Osteocyte (in vitro differentiated cells): ENCODE measurements around the gene KLF11. TPM values are rescaled to one million over a fixed set of nuclear protein-coding genes. Genes with fewer than 3 reads are reported as not detected.

Experiments
- DNase-seq: peaks from one replicate; pipeline ENCODE4 v3.0.0; 2021; ENCODE audit warnings: mixed read lengths; ENCODE audit not compliant: unreplicated experiment; ENCODE audit errors: extremely low spot score
- H3K27ac Mint-ChIP-seq: one replicate; pipeline ENCODE4 v1.8.0; 2021; ENCODE audit warnings: mild to moderate bottlenecking, mixed read lengths; ENCODE audit not compliant: unreplicated experiment
- H3K27me3 Mint-ChIP-seq: one replicate; pipeline ENCODE4 v1.8.0; 2021; ENCODE audit warnings: mixed read lengths; ENCODE audit not compliant: unreplicated experiment
- H3K36me3 Mint-ChIP-seq: one replicate; pipeline ENCODE4 v1.8.0; 2021; ENCODE audit warnings: mixed read lengths; ENCODE audit not compliant: unreplicated experiment
- H3K4me1 Mint-ChIP-seq: one replicate; pipeline ENCODE4 v1.8.0; 2021; ENCODE audit warnings: mixed read lengths; ENCODE audit not compliant: unreplicated experiment
- H3K4me3 Mint-ChIP-seq: one replicate; pipeline ENCODE4 v1.8.0; 2021; ENCODE audit warnings: mild to moderate bottlenecking, moderate library complexity, mixed read lengths; ENCODE audit not compliant: unreplicated experiment
- H3K9me3 Mint-ChIP-seq: one replicate; pipeline ENCODE4 v1.8.0; 2021; ENCODE audit warnings: mixed read lengths; ENCODE audit not compliant: unreplicated experiment
- total RNA-seq: library from RNA; stranded (reverse); gene quantifications from 2 replicates; pipeline ENCODE4 v1.2.1, GENCODE V29; 2021
- TF ChIP-seq, protein P1 (sequence below): fragments of 200-600 bp; sonication (generic); IDR thresholded peaks from 2 replicates; pipeline ENCODE4 v1.5.0; 2021; ENCODE audit warnings: antibody characterized with exemption, mild to moderate bottlenecking, moderate library complexity

The KLF11 gene
- total RNA-seq, 1 donor from 2014 or later, result 17.4 TPM

DNA sequence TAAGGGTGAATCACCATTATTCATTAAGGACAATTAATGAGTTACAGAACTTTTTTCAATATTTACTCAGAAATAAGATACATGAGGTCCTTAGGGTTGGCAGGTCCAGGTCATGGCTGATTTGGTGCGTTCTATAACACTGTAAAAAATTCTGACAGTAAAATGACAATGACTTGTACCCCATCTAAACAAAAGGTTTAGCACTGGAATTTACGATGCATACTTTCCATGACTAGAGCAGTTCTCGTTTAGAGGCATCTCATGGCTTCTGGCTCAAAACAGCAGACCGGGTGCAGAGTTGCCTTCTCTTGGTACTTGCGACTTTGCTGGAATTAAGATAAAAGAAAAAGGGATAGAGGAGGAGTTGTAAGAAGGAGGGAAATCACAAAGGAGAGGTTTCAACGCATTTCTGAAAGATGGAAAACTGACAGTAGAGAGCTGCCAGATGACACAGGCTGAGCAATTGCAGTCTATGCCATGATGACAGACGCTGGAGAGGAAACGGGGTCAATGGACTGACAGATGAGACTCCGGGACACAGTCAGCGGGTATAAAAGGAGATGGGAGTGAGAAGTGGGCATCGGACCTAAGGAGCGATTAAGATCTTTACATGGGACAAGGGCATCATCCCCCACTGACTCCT, 41.0 kb downstream of the KLF11 start:
- Mint-ChIP-seq H3K36me3 (no peaks in the 10 kb centered on the region), H3K4me3 (no peak overlapping the region), H3K9me3 (no peaks in the 10 kb centered on the region), H3K4me1 (peaks cover 25% of the 10 kb centered on the region), H3K27me3 (peaks cover 34% of the 10 kb centered on the region), H3K27ac (no peak overlapping the region)
- DNase-seq, result no peak
- TF ChIP-seq, protein P1, sequence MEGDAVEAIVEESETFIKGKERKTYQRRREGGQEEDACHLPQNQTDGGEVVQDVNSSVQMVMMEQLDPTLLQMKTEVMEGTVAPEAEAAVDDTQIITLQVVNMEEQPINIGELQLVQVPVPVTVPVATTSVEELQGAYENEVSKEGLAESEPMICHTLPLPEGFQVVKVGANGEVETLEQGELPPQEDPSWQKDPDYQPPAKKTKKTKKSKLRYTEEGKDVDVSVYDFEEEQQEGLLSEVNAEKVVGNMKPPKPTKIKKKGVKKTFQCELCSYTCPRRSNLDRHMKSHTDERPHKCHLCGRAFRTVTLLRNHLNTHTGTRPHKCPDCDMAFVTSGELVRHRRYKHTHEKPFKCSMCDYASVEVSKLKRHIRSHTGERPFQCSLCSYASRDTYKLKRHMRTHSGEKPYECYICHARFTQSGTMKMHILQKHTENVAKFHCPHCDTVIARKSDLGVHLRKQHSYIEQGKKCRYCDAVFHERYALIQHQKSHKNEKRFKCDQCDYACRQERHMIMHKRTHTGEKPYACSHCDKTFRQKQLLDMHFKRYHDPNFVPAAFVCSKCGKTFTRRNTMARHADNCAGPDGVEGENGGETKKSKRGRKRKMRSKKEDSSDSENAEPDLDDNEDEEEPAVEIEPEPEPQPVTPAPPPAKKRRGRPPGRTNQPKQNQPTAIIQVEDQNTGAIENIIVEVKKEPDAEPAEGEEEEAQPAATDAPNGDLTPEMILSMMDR, result no peak

DNA sequence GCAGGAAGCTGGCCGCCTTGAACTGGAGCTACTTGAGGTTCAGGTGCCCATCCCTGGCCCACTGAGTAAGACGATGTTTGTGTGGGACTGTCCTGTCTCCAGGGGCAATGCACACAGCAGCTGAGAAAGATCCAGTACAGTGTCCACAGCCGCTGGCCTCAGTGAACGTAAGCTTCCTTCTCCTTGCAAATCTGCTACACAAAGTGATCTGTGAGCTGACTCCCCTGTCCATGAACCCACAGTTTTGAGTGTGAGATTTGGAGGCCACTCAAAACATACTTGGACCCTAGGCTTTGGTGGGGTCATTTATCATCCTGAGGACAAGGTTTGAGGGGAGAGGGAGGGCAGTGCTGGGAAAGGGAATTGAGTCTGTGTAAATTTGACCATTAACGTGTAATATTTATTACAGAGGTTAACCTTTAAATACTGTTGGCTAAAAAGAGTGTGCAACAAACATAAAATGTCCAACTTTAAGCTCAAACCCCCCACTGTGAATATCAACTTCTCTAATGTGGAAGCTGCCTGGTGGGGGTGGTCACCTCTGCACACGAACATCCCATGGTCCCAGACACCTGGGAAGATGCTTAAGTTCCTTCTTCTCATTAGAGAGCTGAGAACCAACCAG, 41.8 kb downstream of the KLF11 start:
- Mint-ChIP-seq H3K27me3 (peaks cover 42% of the 10 kb centered on the region), H3K27ac (no peak overlapping the region), H3K4me3 (no peak overlapping the region), H3K9me3 (no peaks in the 10 kb centered on the region), H3K4me1 (peaks cover 25% of the 10 kb centered on the region), H3K36me3 (no peaks in the 10 kb centered on the region)
- no peak for DNase-seq
- TF ChIP-seq, protein P1, result no peak

DNA sequence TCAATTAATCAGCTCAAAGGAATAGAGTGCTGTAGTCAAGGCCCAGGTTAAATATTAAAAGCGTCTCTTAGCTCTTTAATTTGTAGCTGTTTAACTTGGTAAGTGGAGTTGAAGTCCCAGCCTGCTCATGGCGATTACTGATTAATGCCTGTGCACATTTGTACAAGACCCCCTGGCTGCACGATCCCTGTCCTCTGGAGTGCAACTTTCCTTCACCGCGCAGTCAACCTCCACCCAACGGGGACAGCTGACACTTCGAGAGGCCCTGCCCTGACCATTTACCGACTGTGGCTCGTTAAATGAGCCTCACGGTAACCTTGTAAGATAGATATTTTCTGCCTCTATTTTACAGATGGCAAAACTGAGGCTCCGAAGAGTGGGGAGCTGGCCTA, 42.3 kb downstream of the KLF11 start:
- DNase-seq, result no peak
- Mint-ChIP-seq H3K27me3 (peaks cover 45% of the 10 kb centered on the region), H3K4me3 (no peak overlapping the region)

DNA sequence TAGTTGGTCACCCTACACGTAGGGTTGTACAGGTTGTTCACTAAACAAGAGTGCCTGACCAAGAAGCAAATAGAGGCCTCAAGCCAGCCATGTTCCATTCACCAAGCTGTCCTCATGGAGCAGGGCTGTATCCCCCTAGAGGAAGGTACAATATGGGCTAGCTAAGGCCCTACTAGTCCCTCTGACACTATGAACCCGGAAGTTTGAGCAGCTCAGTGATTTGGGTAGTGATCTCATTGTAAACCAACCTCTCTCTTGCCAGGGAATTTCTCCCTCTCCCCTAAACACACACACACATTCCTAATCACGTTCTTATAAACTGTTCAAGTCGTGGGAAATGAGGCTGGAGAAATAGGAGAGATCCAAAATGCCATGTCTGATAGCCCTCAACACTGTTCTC, 43.6 kb downstream of the KLF11 start:
- Mint-ChIP-seq H3K36me3 (no peaks in the 10 kb centered on the region), H3K27me3 (peaks cover 37% of the 10 kb centered on the region), H3K9me3 (no peaks in the 10 kb centered on the region), H3K4me1 (peaks cover 19% of the 10 kb centered on the region), H3K4me3 (no peak overlapping the region), H3K27ac (peak overlapping the region; percentile 35)
- DNase-seq, result no peak
- TF ChIP-seq, protein P1, result no peak

More for the DNA sequence above, 42.3 kb downstream of the KLF11 start:
- TF ChIP-seq, protein P1, result no peak
- Mint-ChIP-seq H3K9me3 (no peaks in the 10 kb centered on the region), H3K36me3 (no peaks in the 10 kb centered on the region), H3K4me1 (peaks cover 25% of the 10 kb centered on the region), H3K27ac (no peak overlapping the region)

DNA sequence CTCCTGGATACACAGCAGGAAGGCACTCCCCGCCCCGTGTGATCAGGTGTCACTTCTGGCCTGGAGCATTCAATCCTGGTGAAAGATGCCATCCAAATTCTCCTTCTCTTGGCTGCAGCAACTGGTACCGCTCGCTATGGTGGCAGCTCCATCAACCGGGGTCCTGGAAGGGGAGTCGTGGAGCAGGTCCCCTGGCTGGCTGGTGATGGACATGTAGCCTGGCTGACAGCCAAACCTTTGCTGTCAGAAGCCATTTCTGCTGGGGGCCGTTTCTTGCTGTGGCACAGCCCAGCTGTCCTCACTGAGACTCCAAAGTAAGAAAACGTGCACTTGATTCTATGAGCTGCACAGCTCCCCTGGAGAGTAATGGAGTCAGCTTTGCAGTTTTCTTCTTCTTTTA, 44.0 kb downstream of the KLF11 start:
- H3K9me3 Mint-ChIP-seq, result no peaks in the 10 kb centered on the region

More for the DNA sequence above, 44.0 kb downstream of the KLF11 start:
- DNase-seq, result no peak
- Mint-ChIP-seq H3K4me3 (no peak overlapping the region), H3K4me1 (peaks cover 19% of the 10 kb centered on the region), H3K36me3 (no peaks in the 10 kb centered on the region), H3K27ac (peak overlapping the region; percentile 35), H3K27me3 (peaks cover 36% of the 10 kb centered on the region)
- TF ChIP-seq, protein P1, result no peak
